Stimulated activated naive CD8-positive, alpha-beta T cell treated with anti-CD3 and anti-CD28 coated beads, Interleukin-15, Interleukin-2, amounts not matched to agents 100 U/mL and 50 U/mL, for 24 hours (primary cell): ENCODE results near the gene LARGE1.
"Not testable (repeated sequence)": the region's sequence is repeated elsewhere in the genome, so short reads cannot be mapped to it uniquely, and the experiment has no call there.

ENCODE experiments used
- ATAC-seq: fragments of 150-1000 bp; cut with Tn5 transposase; one replicate; pipeline ENCODE4 v1.10.0; 2021
- DNase-seq: peaks from one replicate; pipeline ENCODE4 v3.0.0; 2021

Gene LARGE1

GRCh38 chr22:33883961-33884808, 36.1 kb downstream of the LARGE1 start:
- ATAC-seq (no peak), DNase-seq (no peak)

DNA sequence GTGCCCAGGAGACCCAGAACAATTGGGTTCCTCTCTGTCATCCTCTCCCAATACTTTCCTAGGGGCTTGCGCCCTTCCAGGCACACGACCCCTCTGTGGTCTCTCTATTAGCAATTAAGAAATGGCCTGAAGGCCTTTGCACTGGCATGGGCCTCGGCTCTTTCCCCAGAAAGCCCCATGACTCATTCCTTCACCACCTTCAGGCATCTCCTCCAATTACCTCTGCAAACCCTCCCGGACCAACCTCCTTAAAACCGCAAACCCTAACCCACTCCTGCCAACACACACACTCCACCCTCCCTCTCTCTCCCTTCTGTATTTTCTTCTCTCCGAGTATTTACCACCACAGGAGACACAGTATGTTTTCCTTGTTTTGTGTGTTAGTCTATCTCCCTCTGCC, 36.7 kb downstream of the LARGE1 start:
- ATAC-seq (no peak), DNase-seq (no peak)

DNA sequence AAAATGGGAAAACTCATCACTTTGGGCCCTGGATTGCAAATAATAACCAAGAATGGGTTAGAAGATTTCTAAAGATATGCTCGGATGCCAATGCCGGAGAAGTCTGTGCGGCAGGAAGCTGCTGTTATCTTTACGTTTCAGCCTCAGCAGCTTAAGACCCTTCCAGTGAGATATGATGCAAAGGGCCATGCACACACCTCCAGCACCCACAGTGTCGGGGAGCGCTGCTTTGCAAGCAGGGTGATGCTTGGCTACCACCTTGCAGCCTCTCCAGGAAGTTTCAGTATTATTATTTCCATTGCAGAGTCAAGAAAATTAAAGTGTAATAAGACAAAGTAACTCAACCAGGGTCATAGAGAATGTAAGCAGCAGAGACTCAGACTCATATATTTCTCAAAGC, 37.3 kb downstream of the LARGE1 start:
- no peak for ATAC-seq
- no peak for DNase-seq

DNA sequence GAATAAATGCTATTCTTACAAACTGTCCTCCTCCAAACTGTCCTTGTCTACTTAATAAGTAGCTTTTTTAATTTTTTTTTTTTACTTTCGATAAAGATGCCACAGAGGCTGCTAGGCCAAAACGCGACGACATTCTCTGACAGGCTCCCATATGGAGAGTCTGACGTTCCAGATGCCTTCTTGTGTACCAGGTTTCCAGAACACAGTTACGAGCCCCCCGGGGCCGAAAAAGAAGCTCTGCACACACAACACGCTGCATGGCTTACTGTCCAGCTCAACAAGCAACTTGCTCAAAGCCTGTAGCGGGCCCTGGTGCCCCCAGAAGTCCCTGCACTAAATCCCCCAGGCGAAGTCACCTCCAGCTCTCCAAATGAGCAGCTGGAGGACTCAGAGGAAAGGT, 39.3 kb downstream of the LARGE1 start:
- ATAC-seq, result no peak
- DNase-seq, result no peak

- DNase-seq, result no peak
- no peak for ATAC-seq
Observed at GRCh38 chr22:33879796-33880195, 40.5 kb downstream of the LARGE1 start.

GRCh38 chr22:33875316-33875715, 45.0 kb downstream of the LARGE1 start:
- ATAC-seq (no peak), DNase-seq (no peak)

GRCh38 chr22:33874206-33874605, 46.1 kb downstream of the LARGE1 start:
- ATAC-seq, result no peak

DNA sequence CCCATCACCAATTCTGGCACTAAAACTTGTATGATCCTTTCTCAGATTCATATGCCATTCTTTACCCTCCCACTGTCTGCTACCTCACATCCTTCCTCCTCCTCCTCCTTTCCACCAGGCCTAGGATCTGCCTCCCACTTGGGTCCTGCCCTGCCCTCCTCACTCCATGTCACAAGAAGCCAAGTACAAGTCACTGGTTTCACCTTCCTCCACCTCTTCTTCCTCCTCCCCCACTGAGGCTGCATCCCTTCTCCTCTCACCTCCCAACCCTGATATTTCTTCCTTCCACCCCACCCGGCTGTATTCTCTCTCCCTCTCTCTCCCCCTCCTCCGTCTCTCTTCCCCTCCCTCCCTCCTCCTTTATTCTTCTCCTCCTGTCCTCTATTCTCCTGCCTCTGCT, 46.6 kb downstream of the LARGE1 start:
- ATAC-seq, result no peak
- no peak for DNase-seq

More at GRCh38 chr22:33874206-33874605, 46.1 kb downstream of the LARGE1 start:
- DNase-seq, result no peak

GRCh38 chr22:33873186-33873585, 47.1 kb downstream of the LARGE1 start:
- DNase-seq, result no peak
- no peak for ATAC-seq

- ATAC-seq, result no peak
- no peak for DNase-seq
Observed at GRCh38 chr22:33871935-33872334, 48.3 kb downstream of the LARGE1 start.

- no peak for ATAC-seq
- DNase-seq, result no peak
Observed at GRCh38 chr22:33869946-33870345, 50.3 kb downstream of the LARGE1 start.

DNA sequence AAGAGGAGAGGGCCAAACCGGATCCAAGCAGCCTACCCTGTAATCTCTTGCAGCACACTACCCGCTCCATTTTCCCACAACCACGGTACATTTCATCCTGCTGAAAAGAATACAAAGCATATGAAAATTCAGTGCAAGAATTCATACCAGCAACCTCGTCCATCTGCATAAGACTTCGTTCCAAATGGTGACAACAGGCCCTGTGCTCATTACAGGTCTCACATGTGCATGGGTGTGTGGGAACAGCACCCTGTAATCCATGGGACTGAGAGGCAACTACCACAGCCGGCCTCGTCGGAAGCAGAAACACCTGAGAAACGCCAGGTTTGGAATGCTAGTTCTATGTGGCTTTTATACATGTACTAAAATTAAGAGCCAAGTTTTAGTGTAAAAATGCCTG, 52.3 kb downstream of the LARGE1 start:
- ATAC-seq (no peak), DNase-seq (no peak)

GRCh38 chr22:33867118-33867866, 53.0 kb downstream of the LARGE1 start:
- ATAC-seq (no peak), DNase-seq (no peak)

GRCh38 chr22:33866511-33866910, 53.8 kb downstream of the LARGE1 start:
- no peak for ATAC-seq
- DNase-seq, result no peak

DNA sequence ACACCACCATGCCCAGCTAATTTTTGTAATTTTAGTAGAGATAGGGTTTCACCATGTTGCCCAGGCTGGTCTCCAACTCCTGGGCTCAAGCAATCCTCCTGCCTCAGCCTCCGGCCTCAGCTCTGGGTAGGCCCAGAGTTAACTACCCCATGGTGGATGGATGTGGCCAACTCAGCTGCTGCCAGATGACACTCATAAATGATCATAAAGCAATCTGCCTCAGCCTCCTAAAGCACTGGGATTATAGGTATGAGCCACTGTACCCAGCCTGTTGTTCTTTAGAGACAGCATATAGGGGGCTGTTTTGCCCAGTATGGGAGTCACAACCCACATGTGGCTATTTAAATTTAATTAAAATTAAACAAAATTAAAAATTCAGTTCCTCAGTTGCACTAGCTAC, 54.3 kb downstream of the LARGE1 start:
- DNase-seq (no peak), ATAC-seq (no peak)

- no peak for ATAC-seq
- DNase-seq, result no peak
Observed at GRCh38 chr22:33865248-33865647, 55.0 kb downstream of the LARGE1 start.

- DNase-seq (no peak), ATAC-seq (no peak)
Observed at GRCh38 chr22:33864723-33865130, 55.5 kb downstream of the LARGE1 start.

DNA sequence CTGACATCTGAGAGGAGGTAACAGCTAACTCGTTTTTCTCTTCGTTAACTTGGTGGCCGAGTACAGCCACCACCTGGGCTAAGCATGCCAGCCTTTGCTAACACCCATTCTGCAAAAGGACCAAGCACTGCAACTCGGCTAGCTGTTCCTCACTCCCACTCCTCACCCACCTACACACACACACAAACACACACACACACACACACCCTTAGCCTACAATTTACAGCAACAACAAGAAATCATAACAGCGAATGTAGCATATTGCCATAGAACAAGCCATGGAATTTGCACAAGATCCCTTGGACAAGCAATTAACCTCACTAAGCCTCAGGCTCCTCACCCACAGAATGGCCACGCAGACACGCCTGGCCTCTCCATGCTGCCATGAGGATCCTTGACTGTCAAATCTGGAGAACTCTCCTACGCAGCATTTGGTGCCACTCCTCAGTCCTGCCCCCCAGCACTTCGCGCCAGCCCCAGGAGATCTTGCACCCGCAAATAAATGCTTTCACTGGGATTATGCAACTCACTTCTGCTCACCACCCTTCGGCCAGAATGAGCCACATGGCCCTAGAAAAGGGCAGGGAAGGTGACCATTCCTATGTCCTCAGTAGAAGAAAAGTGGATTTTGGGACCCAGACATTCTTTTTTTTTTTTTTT, 58.9 kb downstream of the LARGE1 start:
- ATAC-seq (no peak), DNase-seq (no peak)

DNA sequence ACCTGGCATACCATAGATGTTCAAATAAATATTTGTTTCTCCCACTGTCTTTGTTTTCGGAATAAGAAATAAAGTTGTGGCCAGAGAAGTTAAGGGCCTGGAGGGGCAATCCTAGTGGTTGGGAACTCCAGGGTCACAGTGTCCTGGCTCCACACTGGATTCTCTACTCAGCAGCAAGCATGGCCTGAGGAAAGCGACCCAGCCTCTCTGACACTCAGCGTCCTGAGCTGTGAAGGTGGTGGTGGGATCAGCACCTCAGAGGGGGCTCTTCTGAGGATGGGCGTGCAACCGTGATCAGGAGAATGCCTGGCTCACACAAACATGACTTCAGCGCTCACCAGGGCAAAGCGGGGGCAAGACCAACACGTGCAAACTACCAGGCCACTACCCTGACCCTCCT, 59.9 kb downstream of the LARGE1 start:
- no peak for ATAC-seq
- no peak for DNase-seq

DNA sequence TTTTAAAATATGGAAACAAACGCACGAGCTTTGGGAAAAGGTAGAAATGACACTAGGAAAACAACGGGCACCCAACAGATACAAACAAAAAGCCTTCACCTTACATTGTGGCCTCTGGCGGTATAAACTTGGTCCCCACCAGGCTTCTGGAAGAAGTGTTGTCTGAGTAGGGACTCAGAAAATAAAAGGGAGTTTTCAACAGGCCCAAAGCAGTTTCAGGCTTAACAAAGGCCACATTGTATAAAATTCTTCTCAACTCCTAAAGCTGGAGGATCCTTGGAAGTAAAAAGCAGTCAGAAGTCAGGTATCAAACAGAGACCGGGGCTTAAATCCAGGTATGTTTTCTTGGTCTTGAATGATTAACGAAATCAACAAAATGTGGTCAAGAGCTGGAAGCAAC, 61.0 kb downstream of the LARGE1 start:
- ATAC-seq (no peak), DNase-seq (no peak)

DNA sequence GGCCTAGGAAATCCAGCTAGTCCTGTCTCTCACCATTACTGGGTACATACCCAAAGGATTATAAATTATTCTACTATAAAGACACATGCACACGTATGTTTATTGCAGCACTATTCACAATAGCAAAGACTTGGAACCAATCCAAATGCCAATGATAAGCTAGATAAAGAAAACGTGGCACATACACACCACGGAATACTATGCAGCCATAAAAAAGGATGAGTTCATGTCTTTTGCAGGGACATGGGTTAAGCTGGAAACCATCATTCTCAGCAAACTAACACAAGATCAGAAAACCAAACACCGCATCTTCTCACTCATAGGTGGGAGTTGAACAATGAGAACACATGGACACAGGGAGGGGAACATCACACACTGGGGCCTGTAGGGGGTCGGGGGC, 61.6 kb downstream of the LARGE1 start:
- ATAC-seq, DNase-seq: not testable (repeated sequence)

DNA sequence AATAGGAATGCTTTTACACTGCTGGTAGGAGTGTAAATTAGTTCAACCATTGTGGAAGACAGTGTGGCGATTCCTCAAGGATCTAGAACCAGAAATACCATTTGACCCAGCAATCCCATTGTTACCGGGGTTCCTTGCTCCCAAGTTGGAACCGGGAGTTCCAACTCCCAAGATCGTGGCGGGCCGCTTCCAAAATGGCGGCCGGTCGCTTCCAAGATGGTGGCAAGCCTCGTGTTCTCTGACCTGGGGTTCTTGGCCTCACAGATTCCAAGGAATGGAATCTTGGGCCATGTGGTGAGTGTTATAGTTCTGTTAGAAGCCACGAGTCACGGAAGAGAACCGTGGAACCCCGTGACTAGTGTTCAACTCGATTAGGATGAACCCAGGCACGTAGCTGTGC, 62.5 kb downstream of the LARGE1 start:
- not testable (repeated sequence) for DNase-seq, ATAC-seq

GRCh38 chr22:33854724-33855123, 65.6 kb downstream of the LARGE1 start:
- ATAC-seq (no peak), DNase-seq (no peak)
